Measurements from ENCODE around the gene KCNK10.

- no peak for TF ChIP-seq ZNF274 (IDR thresholded peaks at IDR 0.05; ENCODE audit: low read depth, low read length)
- no peak for TF ChIP-seq SUZ12 (IDR thresholded peaks at IDR 0.05; ENCODE audit: extremely low read depth, insufficient read depth, insufficient read length)
Observed at GRCh38 chr14:88340357-88340756, 17.3 kb upstream of the KCNK10 start.
